ENCODE data around the gene SLC12A4. TPM values are rescaled to one million over a fixed set of nuclear protein-coding genes. Genes with fewer than 3 reads are reported as not detected.
A peak's percentile ranks its signal among the peaks of the same experiment; 100 is the strongest.
"Not testable (repeated sequence)": the region's sequence is repeated elsewhere in the genome, so short reads cannot be mapped to it uniquely, and the experiment has no call there.

SLC12A4 gene
- total RNA-seq: 10 to 100 TPM; 34.6 to 47.0 TPM

DNA sequence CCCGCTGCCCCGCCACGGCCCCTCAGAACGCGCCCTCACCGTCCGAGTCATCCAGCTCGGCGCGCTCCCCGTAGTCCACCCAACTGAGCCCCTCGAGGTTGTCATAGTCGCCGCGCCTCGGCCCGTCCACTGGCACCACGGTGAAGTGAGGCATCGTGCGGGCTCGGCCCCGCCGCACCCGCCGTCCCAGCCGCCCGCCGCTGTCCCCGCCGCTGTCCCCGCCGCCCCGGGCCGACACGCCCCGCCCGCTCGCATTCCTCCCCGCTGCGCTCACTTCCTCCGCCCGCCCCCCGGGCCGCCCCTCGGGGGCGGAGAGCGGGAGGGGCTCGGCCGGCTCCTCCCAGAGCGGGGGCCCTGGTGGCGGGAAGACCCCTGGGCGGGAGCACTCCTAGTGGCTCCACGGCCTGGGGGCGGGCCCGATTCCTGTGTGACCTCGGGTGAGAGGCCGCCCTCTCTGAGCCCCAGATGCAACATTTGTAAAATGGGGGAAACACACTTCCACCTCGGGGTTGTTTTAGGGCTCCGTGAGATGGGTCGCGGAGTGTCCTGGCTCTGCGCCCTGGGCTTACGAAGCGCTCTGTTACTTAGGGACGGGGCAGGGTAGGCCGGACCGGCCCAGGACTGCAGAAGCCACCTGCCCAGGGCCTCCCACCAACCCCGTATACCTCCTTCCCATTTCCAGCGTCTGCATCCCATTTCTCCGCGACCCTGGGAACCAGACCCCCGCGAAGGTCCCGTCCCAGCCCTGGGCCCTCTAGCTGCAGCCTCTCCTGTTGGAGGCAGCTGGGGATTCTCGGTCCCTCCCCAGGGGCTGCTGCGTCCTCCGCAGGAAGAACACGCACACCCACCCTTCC is at the start of gene SLC12A4:
Gene SLC12A4 (minus strand): TSS at position 238 of the 854 bp plus-strand sequence. CDS start 84 bp downstream, at position 154.
- no peaks in the 10 kb centered on the region for H3K9me3 Mint-ChIP-seq
- peaks cover 16% of the 10 kb centered on the region for H3K4me1 Mint-ChIP-seq

DNA sequence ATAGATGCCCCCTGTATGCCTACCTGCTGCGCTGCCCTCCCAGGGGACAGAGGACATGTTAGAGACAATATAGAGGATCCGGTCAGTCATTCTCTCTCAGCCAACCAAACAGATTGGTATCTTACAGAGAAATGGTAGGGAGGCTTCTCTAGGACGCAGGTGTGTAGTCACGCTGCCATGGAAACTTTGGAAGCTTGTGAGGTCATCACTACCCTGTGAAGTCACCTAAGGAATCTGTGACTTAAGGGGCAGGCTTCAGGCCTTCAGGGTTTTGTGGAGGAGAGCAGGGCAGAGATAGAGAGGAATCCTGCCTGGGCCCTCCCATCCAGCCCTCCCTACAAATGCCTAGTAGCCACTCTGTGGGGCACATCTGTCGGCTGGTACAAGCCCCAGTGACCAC is 47.2 kb upstream of the SLC12A4 start, which contains the start of gene DPEP2NB:
Gene DPEP2NB (minus strand): TSS at position 231 of the 400 bp plus-strand sequence. CDS start 141 bp downstream, at position 90.
- Mint-ChIP-seq H3K36me3 (ENCODE audit: low read depth) (peaks cover 6% of the 10 kb centered on the region), H3K27me3 (no peaks in the 10 kb centered on the region), H3K9me3 (no peaks in the 10 kb centered on the region), H3K4me1 (no peaks in the 10 kb centered on the region), H3K4me3 (no peak within 1 kb of the TSS), H3K27ac (peak within 1 kb of the TSS; percentile 22)
- ATAC-seq (replicated peaks): no peak

More for the DNA sequence above, at the start of gene SLC12A4:
- Mint-ChIP-seq H3K27ac (peak within 1 kb of the TSS; percentile 88), H3K36me3 (ENCODE audit: low read depth) (no peaks in the 10 kb centered on the region), H3K27me3 (no peaks in the 10 kb centered on the region), H3K4me3 (peak within 1 kb of the TSS; percentile 94)
- peak; percentile 89 for ATAC-seq (replicated peaks)

DNA sequence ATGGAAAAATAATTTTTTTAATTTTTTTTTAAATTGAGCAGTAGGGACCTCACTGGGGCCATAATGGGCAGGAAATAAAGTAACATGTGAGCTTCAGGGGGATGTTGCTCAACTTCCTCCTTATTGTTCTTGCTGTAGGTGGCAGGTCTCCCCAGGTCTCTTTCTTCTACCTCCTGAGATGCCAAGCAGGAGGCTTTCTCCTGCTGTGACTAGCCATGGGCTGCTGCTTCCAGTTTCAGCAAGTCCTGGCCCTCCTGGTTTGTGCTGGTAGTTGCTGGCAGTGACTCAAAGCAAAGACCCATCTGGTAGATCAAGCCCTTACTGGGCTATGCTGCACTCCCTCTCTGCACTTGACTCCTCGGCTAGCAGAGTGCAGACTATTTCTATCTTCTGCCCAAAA is 45.0 kb upstream of the SLC12A4 start:
- no peaks in the 10 kb centered on the region for H3K27me3 Mint-ChIP-seq
- no peak overlapping the region for H3K4me3 Mint-ChIP-seq
- H3K4me1 Mint-ChIP-seq: no peaks in the 10 kb centered on the region
- no peak for ATAC-seq (replicated peaks)
- no peaks in the 10 kb centered on the region for H3K36me3 Mint-ChIP-seq (ENCODE audit: low read depth)
- no peaks in the 10 kb centered on the region for H3K9me3 Mint-ChIP-seq
- no peak overlapping the region for H3K27ac Mint-ChIP-seq

DNA sequence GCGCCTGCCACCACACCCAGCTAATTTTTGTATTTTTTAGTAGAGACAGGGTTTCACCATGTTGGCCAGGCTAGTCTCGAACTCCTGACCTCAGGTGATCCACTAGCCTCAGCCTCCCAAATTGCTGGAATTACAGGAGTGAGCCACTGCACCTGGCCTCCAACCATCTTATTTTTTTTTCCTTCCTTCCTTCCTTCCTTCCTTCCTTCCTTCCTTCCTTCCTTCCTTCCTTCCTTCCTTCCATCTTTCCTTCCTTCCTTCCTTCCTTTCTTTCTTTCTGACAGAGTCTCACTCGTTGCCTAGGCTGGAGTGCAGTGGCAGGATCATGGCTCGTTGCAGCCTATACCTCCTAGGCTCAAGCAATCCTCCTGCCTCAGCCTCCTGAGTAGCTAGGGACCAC is 41.4 kb upstream of the SLC12A4 start:
- H3K27me3 Mint-ChIP-seq; H3K9me3 Mint-ChIP-seq; H3K4me3 Mint-ChIP-seq; H3K4me1 Mint-ChIP-seq; H3K36me3 Mint-ChIP-seq (ENCODE audit: low read depth); ATAC-seq (replicated peaks); H3K27ac Mint-ChIP-seq: not testable (repeated sequence)

DNA sequence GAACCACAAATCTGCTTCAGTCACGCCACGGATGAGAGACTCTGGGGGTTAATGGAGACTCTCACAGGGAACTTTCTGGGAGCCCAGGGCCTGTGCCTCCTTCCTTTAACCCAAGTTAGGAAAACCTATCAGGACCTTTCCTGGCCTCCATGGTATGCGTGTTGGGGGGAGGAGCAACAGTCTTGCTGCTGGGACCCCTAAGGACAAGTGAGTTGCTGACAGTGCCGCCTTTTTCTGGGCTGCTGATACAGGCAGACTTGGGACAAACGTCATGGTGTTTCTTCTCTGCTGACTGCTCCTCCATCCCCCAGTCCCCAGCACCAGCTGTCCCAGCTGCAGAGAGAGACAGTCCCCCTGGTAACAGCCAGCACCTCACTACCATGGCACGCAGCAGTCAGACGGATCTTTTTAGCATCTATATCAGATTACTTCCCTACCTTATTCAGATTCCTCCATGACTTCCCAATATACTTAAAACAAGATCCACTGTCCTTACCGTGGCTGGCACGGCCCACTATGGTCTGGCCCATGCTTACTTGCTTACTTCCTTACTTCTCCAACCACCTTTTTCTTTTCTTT is 40.8 kb upstream of the SLC12A4 start:
- Mint-ChIP-seq H3K27ac (no peak overlapping the region), H3K4me3 (no peak overlapping the region), H3K36me3 (ENCODE audit: low read depth) (no peaks in the 10 kb centered on the region), H3K9me3 (no peaks in the 10 kb centered on the region), H3K27me3 (no peaks in the 10 kb centered on the region), H3K4me1 (peaks cover 8% of the 10 kb centered on the region)
- no peak for ATAC-seq (replicated peaks)

DNA sequence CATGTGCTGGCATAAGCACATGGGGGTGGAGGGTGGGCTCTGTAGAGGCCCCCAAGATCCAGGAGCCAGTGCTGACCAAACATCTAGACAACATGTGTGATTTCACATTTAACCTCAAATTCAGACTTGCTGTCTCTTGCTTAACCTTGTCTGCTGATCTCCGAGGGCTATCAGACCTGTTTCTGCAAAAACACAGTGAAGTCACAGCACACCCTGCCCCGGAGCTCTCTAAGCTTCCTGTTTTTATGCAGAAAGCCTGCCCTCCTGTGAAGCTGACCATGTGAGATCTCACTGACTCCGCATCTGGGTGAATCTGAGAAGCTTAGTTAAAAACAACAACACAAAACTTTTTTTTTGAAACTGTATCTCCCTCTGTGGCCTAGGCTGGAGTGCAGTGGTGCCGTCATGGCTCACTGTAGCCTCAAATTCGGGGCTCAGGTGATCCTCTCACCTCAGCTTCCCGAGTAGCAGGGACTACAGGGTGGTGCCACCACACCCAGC is 37.4 kb upstream of the SLC12A4 start:
- Mint-ChIP-seq H3K27ac (peak overlapping the region; percentile 95), H3K27me3 (no peaks in the 10 kb centered on the region), H3K9me3 (no peaks in the 10 kb centered on the region), H3K4me1 (peaks cover 8% of the 10 kb centered on the region), H3K4me3 (peak overlapping the region; percentile 66), H3K36me3 (ENCODE audit: low read depth) (no peaks in the 10 kb centered on the region)
- ATAC-seq (replicated peaks): peak; percentile 90

DNA sequence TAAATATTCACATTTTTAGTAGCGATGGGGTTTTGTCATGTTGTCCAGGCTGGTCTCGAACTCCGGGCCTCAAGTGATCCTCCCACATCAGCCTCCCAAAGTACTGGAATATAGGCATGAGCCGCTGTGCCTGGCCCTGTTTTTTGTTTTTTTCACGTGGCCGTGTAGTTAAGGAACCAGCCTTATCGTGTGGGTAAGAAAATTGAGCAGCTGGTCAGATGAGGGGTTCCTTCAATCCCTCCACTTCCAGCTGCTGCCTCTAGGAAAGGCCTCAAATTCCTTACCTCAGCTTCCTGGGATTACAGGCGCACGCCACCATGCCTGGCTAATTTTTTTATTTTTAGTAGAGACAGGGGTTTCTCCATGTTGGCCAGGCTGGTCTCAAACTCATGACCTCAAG is 36.8 kb upstream of the SLC12A4 start:
- H3K9me3 Mint-ChIP-seq: no peaks in the 10 kb centered on the region
- peak overlapping the region; percentile 66 for H3K4me3 Mint-ChIP-seq
- H3K27me3 Mint-ChIP-seq: no peaks in the 10 kb centered on the region
- H3K27ac Mint-ChIP-seq: peak overlapping the region; percentile 95
- peaks cover 13% of the 10 kb centered on the region for H3K4me1 Mint-ChIP-seq
- no peak for ATAC-seq (replicated peaks)
- H3K36me3 Mint-ChIP-seq (ENCODE audit: low read depth): no peaks in the 10 kb centered on the region

DNA sequence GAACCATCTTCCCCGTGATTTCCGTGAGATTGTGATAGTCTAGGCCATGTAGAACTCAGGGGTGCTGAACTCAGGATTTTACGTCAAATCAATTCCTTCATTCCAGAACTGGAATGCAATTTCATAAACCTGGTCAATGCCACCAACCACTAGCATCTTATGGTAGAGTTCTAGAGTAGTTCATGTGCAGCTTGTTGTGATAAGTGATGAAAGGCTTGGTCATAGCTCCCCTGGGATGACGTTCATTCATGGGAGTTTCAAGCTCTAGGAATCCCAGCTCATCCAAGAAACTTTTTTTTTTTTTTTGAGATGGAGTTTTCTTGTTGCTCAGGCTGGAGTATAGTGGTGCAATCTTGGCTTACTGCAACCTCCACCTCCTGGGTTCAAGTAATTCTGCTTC is 34.6 kb upstream of the SLC12A4 start:
- H3K9me3 Mint-ChIP-seq: no peaks in the 10 kb centered on the region
- no peak for ATAC-seq (replicated peaks)
- H3K27ac Mint-ChIP-seq: no peak overlapping the region
- H3K27me3 Mint-ChIP-seq: no peaks in the 10 kb centered on the region
- peaks cover 27% of the 10 kb centered on the region for H3K4me1 Mint-ChIP-seq
- H3K4me3 Mint-ChIP-seq: no peak overlapping the region
- no peaks in the 10 kb centered on the region for H3K36me3 Mint-ChIP-seq (ENCODE audit: low read depth)

DNA sequence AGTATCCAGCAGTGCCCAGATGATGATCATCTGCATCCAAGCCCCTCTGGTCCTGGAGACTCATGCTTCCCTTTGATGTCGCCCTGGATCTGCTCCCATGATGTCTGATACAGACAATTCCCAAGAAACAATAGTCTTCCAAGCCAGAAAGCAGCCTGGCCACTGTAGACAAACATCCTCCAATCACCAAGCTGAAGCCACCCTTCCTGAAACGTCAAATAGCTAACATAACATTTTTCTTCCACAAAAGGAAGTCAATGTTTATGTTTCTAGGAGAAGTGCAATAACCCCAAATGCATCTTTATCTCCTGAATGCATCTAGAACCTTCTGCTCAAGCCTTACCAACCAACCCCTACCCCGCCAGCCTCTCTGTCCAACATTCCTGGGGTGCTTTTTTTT is 32.0 kb upstream of the SLC12A4 start:
- ATAC-seq (replicated peaks): no peak
- H3K4me1 Mint-ChIP-seq: peaks cover 21% of the 10 kb centered on the region
- H3K4me3 Mint-ChIP-seq: peak overlapping the region; percentile 77
- no peaks in the 10 kb centered on the region for H3K36me3 Mint-ChIP-seq (ENCODE audit: low read depth)
- H3K27ac Mint-ChIP-seq: peak overlapping the region; percentile 83
- no peaks in the 10 kb centered on the region for H3K27me3 Mint-ChIP-seq
- no peaks in the 10 kb centered on the region for H3K9me3 Mint-ChIP-seq

DNA sequence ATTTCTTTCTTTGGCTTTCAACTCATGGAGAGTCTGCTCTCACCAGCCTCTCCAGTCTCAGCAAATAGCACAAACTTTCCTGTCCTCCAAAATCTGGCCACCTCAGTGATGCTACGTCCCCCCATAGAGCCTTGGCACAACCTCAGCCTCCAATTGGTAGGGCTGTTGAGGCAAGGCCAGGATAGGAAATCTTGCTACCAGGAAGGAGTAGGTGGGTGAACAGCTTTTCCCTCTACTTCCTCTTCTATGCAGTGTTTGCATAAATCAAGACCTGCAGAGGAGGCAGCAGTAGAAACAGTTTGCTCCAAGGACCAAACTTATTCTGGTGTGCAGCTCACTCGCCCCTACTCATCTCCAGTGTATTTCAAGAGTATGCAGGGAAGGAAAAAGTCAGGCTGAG is 31.5 kb upstream of the SLC12A4 start:
- H3K27ac Mint-ChIP-seq: peak overlapping the region; percentile 83
- H3K27me3 Mint-ChIP-seq: no peaks in the 10 kb centered on the region
- H3K36me3 Mint-ChIP-seq (ENCODE audit: low read depth): no peaks in the 10 kb centered on the region
- peak overlapping the region; percentile 77 for H3K4me3 Mint-ChIP-seq
- no peaks in the 10 kb centered on the region for H3K9me3 Mint-ChIP-seq
- peaks cover 25% of the 10 kb centered on the region for H3K4me1 Mint-ChIP-seq
- peak; percentile 39 for ATAC-seq (replicated peaks)

DNA sequence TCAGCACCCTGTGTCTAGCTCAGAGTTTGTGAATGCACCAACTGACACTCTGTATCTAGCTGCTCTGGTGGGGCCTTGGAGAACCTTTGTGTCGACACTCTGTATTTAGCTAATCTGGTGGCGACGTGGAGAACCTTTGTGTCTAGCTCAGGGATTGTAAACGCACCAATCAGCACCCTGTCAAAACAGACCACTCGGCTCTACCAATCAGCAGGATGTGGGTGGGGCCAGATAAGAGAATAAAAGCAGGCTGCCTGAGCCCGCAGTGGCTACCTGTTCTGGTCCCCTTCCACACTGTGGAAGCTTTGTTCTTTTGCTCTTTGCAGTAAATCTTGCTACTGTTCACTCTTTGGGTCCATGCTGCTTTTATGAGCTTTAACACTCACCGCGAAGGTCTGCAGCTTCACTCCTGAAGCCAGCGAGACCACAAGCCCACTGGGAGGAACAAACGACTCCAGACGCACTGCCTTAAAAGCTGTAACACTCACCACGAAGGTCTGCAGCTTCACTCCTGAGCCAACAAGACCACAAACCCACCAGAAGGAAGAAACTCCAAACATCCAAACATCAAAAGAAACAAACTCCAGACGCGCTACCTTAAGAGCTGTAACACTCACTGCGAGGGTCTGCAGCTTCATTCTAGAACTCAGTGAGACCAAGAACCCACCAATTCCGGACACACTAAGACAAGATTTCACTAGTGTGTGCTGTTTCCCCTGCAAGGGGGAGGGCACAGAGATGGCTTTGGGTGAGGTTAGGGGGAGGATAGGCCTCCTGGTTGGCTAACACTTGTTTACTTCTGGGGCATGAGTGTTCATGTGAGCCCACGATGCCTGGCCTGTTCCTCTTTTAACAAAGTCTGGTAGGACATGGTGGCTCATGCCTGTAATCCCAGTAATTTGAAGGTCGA is 30.6 kb upstream of the SLC12A4 start, which contains the start of gene DPEP2:
Gene DPEP2 (minus strand): TSS at position 706 of the 910 bp plus-strand sequence. CDS start 6,272 bp downstream, outside the sequence.
- not testable (repeated sequence) for H3K27me3 Mint-ChIP-seq; H3K9me3 Mint-ChIP-seq; H3K36me3 Mint-ChIP-seq (ENCODE audit: low read depth)
- Mint-ChIP-seq H3K4me1 (peaks cover 25% of the 10 kb centered on the region), H3K27ac (peak within 1 kb of the TSS; percentile 83), H3K4me3 (peak within 1 kb of the TSS; percentile 77)
- peak; percentile 87 for ATAC-seq (replicated peaks)

DNA sequence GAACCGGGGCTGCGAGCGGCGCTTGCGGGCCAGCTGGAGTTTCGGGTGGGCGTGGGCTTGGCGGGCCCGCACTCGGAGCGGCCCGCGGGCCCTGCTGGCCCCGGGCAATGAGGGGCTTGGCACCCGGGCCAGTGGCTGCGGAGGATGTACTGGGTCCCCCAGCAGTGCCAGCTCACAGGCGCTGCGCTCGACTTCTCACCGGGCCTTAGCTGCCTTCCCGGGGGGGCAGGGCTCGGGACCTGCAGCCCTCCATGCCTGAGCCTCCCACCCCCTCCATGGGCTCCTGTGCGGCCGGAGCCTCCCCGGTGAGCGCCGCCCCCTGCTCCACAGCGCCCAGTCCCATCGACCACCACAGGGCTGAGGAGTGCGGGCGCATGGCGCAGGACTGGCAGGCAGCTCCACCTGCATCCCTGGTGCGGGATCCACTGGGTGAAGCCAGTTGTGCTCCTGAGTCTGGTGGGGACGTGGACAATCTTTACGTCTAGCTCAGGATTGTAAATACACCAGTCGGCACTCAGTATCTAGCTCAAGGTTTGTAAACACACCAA is 29.9 kb upstream of the SLC12A4 start:
- Mint-ChIP-seq H3K4me1 (peaks cover 29% of the 10 kb centered on the region), H3K4me3 (peak overlapping the region; percentile 77)
- H3K9me3 Mint-ChIP-seq; H3K27ac Mint-ChIP-seq; H3K27me3 Mint-ChIP-seq; H3K36me3 Mint-ChIP-seq (ENCODE audit: low read depth); ATAC-seq (replicated peaks): not testable (repeated sequence)

DNA sequence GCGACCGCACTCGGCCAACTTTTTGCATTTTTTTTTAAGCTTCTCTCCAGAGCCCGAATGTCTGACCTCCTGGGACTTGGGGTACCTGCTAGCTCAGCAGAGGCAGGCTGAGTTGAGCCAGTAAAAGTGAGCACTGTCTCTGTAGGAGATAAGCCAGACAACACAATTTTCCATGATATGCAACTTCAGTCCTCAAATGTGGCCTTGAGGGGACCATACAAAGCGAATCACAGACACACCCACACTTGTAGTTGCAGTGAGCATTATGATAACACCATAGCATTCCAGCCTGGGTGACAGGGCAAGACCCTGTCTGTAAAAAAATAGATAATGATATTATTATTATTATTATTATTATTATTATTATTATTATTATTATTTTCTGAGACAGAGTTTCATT is 28.2 kb upstream of the SLC12A4 start:
- Mint-ChIP-seq H3K36me3 (ENCODE audit: low read depth) (no peaks in the 10 kb centered on the region), H3K4me3 (no peak overlapping the region), H3K27me3 (no peaks in the 10 kb centered on the region), H3K4me1 (peaks cover 29% of the 10 kb centered on the region), H3K9me3 (no peaks in the 10 kb centered on the region), H3K27ac (no peak overlapping the region)
- ATAC-seq (replicated peaks): no peak

DNA sequence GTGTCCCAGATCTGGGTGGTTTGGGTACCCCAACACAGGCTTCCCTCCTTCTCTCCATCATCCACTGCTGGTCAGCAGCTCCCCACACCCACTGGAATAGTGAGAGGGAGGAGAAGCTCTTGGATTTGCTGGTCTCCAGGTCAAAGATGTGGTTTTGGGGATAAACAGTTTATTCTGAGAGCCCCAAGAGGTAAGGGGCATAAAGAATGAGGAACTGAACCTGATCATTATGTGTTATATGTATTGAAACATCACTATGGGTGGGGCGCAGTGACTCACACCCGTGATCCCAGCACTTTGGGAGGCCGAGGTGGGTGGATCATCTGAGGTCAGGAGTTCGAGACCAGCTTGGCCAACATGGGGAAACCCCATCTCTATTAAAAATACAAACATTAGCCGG is 27.0 kb upstream of the SLC12A4 start:
- Mint-ChIP-seq H3K9me3 (no peaks in the 10 kb centered on the region), H3K27ac (peak overlapping the region; percentile 70), H3K27me3 (no peaks in the 10 kb centered on the region), H3K4me1 (peaks cover 26% of the 10 kb centered on the region), H3K36me3 (ENCODE audit: low read depth) (no peaks in the 10 kb centered on the region), H3K4me3 (peak overlapping the region; percentile 44)
- no peak for ATAC-seq (replicated peaks)

All from activated T-helper 17 cell treated with anti-CD3 and anti-CD28 coated beads, Interleukin-2, amount 50 U/mL, for 72 hours (primary cell).